Adipose tissue (tissue), 3 donors: ENCODE measurements around the gene GOLGA6D. TPM values are rescaled to one million over a fixed set of nuclear protein-coding genes. Genes with fewer than 3 reads are reported as not detected.
"Not testable (repeated sequence)": the region's sequence is repeated elsewhere in the genome, so short reads cannot be mapped to it uniquely, and the experiment has no call there.

Experiments used
- H3K27ac ChIP-seq: one replicate; pipeline ENCODE4 v1.5.1; 2013; ENCODE audit warnings: low read depth, low read length
- WGBS, 3 donors: extraction: QIAGEN DNeasy Blood & Tissue Kit; methylation state at CpG; one replicate each; pipeline ENCODE4 v1.1.7; 2013; 5-methylcytosine and 5-hydroxymethylcytosine counted together
- polyA plus RNA-seq, 3 donors: library from polyadenylated mRNA; stranded (reverse); fragments of 200-250 nt; gene quantifications; one replicate each; pipeline ENCODE4 v1.2.3, GENCODE V29; 2013
- donor health status: healthy with polysubstance abuse.
- donor health status: Bipolar disorder and iron deficiency.
- donor health status: healthy.

The GOLGA6D gene
- polyA plus RNA-seq, 3 donors: not detected

- H3K27ac ChIP-seq: not testable (repeated sequence)
- WGBS, 3 donors: 49 to 72% (median 58%) methylated on average over 4 to 5 of the region's 5 CpGs
These were observed 8.0 kb upstream of the GOLGA6D start for GRCh38 chr15:75274509-75275107.

- not testable (repeated sequence) for H3K27ac ChIP-seq
- WGBS, 3 donors: 76 to 79% (median 78%) methylated on average over 3 of the region's 3 CpGs
These were observed 7.0 kb upstream of the GOLGA6D start for GRCh38 chr15:75275617-75276016.

GRCh38 chr15:75278497-75278896, 4.1 kb upstream of the GOLGA6D start:
- not testable (repeated sequence) for H3K27ac ChIP-seq
- WGBS, 3 donors: 29% methylated on average over 1 of the region's 1 CpG; no CpG with 5 or more reads in 2 of the 3 donors

- no CpG with 5 or more reads among the region's 3 CpGs for WGBS, 3 donors
- H3K27ac ChIP-seq: not testable (repeated sequence)
These were observed 1.5 kb downstream of the GOLGA6D start for GRCh38 chr15:75284152-75284551.

- H3K27ac ChIP-seq: not testable (repeated sequence)
- 75 to 80% methylated on average over 5 of the region's 18 CpGs; no CpG with 5 or more reads in 1 of the 3 donors for WGBS, 3 donors
These were observed 11.0 kb downstream of the GOLGA6D start for GRCh38 chr15:75293660-75294059.

- H3K27ac ChIP-seq: not testable (repeated sequence)
- WGBS, 3 donors: 74 to 89% (median 80%) methylated on average over 3 to 6 of the region's 13 CpGs
These were observed 16.1 kb downstream of the GOLGA6D start for GRCh38 chr15:75298541-75299310.

- H3K27ac ChIP-seq: not testable (repeated sequence)
- 15 to 25% (median 20%) methylated on average over 5 to 6 of the region's 6 CpGs for WGBS, 3 donors
These were observed 16.7 kb downstream of the GOLGA6D start for GRCh38 chr15:75299311-75299688.

- not testable (repeated sequence) for H3K27ac ChIP-seq
- WGBS, 3 donors: 62 to 72% (median 68%) methylated on average over 5 of the region's 6 CpGs
These were observed 17.4 kb downstream of the GOLGA6D start for GRCh38 chr15:75300026-75300425.

- WGBS, 3 donors: 87 to 92% (median 89%) methylated on average over 9 of the region's 9 CpGs
- no peak overlapping the region for H3K27ac ChIP-seq
These were observed 19.7 kb downstream of the GOLGA6D start for GRCh38 chr15:75302318-75302717.

- not testable (repeated sequence) for H3K27ac ChIP-seq
- 87 to 95% (median 94%) methylated on average over 4 of the region's 4 CpGs for WGBS, 3 donors
These were observed 20.1 kb downstream of the GOLGA6D start for GRCh38 chr15:75302753-75303152.

- H3K27ac ChIP-seq: no peak overlapping the region
- WGBS, 3 donors: 62 to 70% (median 65%) methylated on average over 3 of the region's 3 CpGs
These were observed 23.6 kb downstream of the GOLGA6D start for GRCh38 chr15:75306188-75306587.

GRCh38 chr15:75307778-75308390, 25.2 kb downstream of the GOLGA6D start:
- no peak overlapping the region for H3K27ac ChIP-seq
- WGBS, 3 donors: 27 to 37% (median 32%) methylated on average over 15 of the region's 15 CpGs

- no peak overlapping the region for H3K27ac ChIP-seq
These were observed 27.1 kb downstream of the GOLGA6D start for GRCh38 chr15:75309711-75310110.

- not testable (repeated sequence) for H3K27ac ChIP-seq
- WGBS, 3 donors: 91 to 98% (median 96%) methylated on average over 1 of the region's 1 CpG
These were observed 29.9 kb downstream of the GOLGA6D start for GRCh38 chr15:75312548-75312947.

GRCh38 chr15:75313116-75313845, 30.6 kb downstream of the GOLGA6D start:
- no peak overlapping the region for H3K27ac ChIP-seq
- 80 to 87% (median 84%) methylated on average over 11 to 13 of the region's 13 CpGs for WGBS, 3 donors

- no peak overlapping the region for H3K27ac ChIP-seq
- 77 to 81% (median 77%) methylated on average over 5 of the region's 5 CpGs for WGBS, 3 donors
These were observed 32.1 kb downstream of the GOLGA6D start for GRCh38 chr15:75314552-75315290.

- WGBS, 3 donors: 78 to 85% (median 82%) methylated on average over 5 of the region's 5 CpGs
- not testable (repeated sequence) for H3K27ac ChIP-seq
These were observed 36.7 kb downstream of the GOLGA6D start for GRCh38 chr15:75319231-75319897.

- H3K27ac ChIP-seq: no peak overlapping the region
- WGBS, 3 donors: 81 to 91% (median 89%) methylated on average over 6 of the region's 6 CpGs
These were observed 39.1 kb downstream of the GOLGA6D start for GRCh38 chr15:75321711-75322110.
